ENCODE data around the gene TNS2. TPM values are rescaled to one million over a fixed set of nuclear protein-coding genes. Genes with fewer than 3 reads are reported as not detected.

TNS2 gene
- total and polyA plus RNA-seq, 2 experiments from 2014 or later: 1.8 to 6.9 TPM

DNA sequence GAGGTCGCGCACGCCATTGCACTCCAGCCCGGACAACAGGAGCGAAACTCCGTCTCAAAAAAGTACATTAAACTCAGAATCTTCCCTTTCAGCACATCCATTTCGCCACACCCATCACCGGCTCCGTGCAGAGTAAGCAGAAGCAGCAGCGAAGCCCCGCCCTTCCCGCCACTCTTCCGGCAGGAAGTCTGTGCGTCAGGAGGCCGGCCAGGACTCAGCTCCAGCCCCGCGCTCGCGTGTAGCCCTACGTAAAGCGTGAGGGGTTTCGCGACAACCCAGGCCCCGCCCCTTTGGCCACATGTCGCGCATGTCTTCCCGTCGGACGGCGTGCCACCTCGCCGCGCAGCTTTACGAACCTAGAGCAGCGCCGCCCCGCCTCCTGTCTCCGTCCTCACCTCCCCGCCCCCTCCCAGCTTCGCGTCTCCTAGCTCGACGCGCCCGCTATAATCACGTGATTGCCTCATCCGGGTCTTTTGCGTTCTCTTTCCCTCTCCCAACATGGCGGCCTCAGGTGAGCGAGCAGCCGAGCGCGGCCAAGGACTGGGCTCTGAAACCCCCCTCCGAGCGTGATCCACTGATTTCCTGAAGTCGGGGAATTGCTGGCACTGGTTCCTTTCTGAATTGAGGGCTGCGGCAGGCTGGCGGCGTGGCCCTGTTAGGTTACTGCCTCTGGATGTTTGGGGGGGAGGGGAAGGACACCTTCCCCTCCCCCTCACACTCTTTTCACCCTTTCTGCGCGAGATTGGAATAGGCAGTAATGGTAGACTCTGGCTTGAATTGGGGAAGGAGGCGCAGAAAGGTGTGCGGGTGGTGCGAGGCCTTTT, 43.7 kb upstream of the TNS2 start, which contains the start of gene EIF4B (continued):
- TF ChIP-seq ZNF114 (CRISPR knock-in tag; IDR thresholded peaks at IDR 0.05): no peak
- peak; percentile 81 for TF ChIP-seq CREB1 (CRISPR knock-in tag; IDR thresholded peaks at IDR 0.05; ENCODE audit: low read depth)
- no peak for TF ChIP-seq STAT1 (IDR thresholded peaks at IDR 0.05; ENCODE audit: unreplicated experiment)
- TF ChIP-seq, protein P1, sequence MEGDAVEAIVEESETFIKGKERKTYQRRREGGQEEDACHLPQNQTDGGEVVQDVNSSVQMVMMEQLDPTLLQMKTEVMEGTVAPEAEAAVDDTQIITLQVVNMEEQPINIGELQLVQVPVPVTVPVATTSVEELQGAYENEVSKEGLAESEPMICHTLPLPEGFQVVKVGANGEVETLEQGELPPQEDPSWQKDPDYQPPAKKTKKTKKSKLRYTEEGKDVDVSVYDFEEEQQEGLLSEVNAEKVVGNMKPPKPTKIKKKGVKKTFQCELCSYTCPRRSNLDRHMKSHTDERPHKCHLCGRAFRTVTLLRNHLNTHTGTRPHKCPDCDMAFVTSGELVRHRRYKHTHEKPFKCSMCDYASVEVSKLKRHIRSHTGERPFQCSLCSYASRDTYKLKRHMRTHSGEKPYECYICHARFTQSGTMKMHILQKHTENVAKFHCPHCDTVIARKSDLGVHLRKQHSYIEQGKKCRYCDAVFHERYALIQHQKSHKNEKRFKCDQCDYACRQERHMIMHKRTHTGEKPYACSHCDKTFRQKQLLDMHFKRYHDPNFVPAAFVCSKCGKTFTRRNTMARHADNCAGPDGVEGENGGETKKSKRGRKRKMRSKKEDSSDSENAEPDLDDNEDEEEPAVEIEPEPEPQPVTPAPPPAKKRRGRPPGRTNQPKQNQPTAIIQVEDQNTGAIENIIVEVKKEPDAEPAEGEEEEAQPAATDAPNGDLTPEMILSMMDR (conservative IDR thresholded peaks at IDR 0.05; ENCODE audit: low read depth in 2 of 2): no peak
- TF ChIP-seq ZNF331 (CRISPR knock-in tag; IDR thresholded peaks at IDR 0.05; ENCODE audit: low read depth): no peak
- TF ChIP-seq POLR2AphosphoS5 (IDR thresholded peaks at IDR 0.05; ENCODE audit: low read depth): peak; percentile 87

DNA sequence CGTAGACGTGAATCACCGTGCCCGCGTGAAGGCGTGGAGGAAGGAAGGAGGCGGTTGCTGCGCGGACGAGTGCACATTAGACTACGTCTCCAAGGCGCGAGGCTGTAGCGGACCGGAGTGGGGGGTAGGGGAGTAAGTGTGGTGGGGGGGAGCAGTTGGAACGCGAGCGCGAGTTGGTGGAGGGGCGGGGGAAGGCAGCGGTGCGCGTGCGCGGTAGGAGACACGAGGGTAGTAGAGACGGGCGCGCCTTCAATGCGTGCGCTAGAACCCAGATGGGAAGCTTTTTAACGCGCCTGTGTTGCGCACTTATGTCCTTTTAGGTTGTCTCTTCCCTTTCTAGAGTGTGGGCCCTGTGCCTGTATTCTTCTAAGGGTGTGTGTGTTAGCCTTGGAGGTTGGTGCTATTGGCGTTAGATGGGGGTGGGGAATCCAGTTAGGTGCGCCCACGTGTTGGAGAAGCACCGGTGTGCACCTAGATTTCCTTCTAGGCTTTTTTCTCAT, 43.0 kb upstream of the TNS2 start:
- Histone ChIP-seq H2AFZ (no peak overlapping the region), H3K36me3 (ENCODE audit: insufficient read depth) (peaks cover 21% of the 10 kb centered on the region; the same call in 1 of the 2 replicates), H3K79me2 (replicated peaks; ENCODE audit: insufficient read depth) (peaks cover 55% of the 10 kb centered on the region), H3K27ac (ENCODE audit: low read depth) (peak overlapping the region; percentile 100), H3K9me2 (ENCODE audit: insufficient read depth) (no peaks in the 10 kb centered on the region), H3K27me3 (ENCODE audit: insufficient read depth) (no peaks in the 10 kb centered on the region), H3K4me3 (peak overlapping the region; percentile 98), H3K4me1 (ENCODE audit: insufficient read depth) (peaks cover 39% of the 10 kb centered on the region), H3K4me2 (peak overlapping the region; percentile 93), H3F3A (replicated peaks; ENCODE audit: low read depth) (0 out of 2 replicates have a peak, but pooled peaks cover 4% of the 10 kb centered on the region), H4K20me1 (replicated peaks; ENCODE audit: insufficient read depth) (peaks cover 41% of the 10 kb centered on the region)
- Mint-ChIP-seq H3K4me3 (peak overlapping the region; percentile 96), H3K27me3 (ENCODE audit: insufficient read depth, low read depth, poor library complexity) (peaks cover 20% of the 10 kb centered on the region), H3K4me1 (peaks cover 46% of the 10 kb centered on the region), H3K9me3 (peaks cover 4% of the 10 kb centered on the region; the same call in 1 of the 3 replicates), H3K36me3 (ENCODE audit: low read depth) (peaks cover 55% of the 10 kb centered on the region), H3K27ac (peak overlapping the region; percentile 100)
- DNase-seq (ENCODE audit: low spot score) (peak; percentile 89), ATAC-seq (peak; percentile 50)
- TF ChIP-seq JUNB (IDR thresholded peaks at IDR 0.05; ENCODE audit: unreplicated experiment): no peak
- TF ChIP-seq, protein P1 (conservative IDR thresholded peaks at IDR 0.05; ENCODE audit: low read depth in 2 of 2): no peak
- peak; percentile 39; the same call in 1 of the 2 replicates for TF ChIP-seq CREB1 (CRISPR knock-in tag; IDR thresholded peaks at IDR 0.05; ENCODE audit: low read depth)
- TF ChIP-seq, protein P2, sequence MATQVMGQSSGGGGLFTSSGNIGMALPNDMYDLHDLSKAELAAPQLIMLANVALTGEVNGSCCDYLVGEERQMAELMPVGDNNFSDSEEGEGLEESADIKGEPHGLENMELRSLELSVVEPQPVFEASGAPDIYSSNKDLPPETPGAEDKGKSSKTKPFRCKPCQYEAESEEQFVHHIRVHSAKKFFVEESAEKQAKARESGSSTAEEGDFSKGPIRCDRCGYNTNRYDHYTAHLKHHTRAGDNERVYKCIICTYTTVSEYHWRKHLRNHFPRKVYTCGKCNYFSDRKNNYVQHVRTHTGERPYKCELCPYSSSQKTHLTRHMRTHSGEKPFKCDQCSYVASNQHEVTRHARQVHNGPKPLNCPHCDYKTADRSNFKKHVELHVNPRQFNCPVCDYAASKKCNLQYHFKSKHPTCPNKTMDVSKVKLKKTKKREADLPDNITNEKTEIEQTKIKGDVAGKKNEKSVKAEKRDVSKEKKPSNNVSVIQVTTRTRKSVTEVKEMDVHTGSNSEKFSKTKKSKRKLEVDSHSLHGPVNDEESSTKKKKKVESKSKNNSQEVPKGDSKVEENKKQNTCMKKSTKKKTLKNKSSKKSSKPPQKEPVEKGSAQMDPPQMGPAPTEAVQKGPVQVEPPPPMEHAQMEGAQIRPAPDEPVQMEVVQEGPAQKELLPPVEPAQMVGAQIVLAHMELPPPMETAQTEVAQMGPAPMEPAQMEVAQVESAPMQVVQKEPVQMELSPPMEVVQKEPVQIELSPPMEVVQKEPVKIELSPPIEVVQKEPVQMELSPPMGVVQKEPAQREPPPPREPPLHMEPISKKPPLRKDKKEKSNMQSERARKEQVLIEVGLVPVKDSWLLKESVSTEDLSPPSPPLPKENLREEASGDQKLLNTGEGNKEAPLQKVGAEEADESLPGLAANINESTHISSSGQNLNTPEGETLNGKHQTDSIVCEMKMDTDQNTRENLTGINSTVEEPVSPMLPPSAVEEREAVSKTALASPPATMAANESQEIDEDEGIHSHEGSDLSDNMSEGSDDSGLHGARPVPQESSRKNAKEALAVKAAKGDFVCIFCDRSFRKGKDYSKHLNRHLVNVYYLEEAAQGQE (IDR thresholded peaks at IDR 0.05; ENCODE audit: unreplicated experiment): no peak
- TF ChIP-seq EZH2phosphoT487 (IDR thresholded peaks at IDR 0.05; ENCODE audit: unreplicated experiment): no peak
- TF ChIP-seq POLR2AphosphoS5 (IDR thresholded peaks at IDR 0.05; ENCODE audit: low read depth): peak; percentile 14
- no peak for TF ChIP-seq ZNF331 (CRISPR knock-in tag; IDR thresholded peaks at IDR 0.05; ENCODE audit: low read depth)

All from GM23338 (cell line).